ENCODE data around the gene C1QTNF2. TPM values are rescaled to one million over a fixed set of nuclear protein-coding genes. Genes with fewer than 3 reads are reported as not detected.
A peak's percentile ranks its signal among the peaks of the same experiment; 100 is the strongest.

The C1QTNF2 gene
- total RNA-seq, 4 donors from 2014 or later, result 1.5 to 5.7 (median 3.3) TPM

DNA sequence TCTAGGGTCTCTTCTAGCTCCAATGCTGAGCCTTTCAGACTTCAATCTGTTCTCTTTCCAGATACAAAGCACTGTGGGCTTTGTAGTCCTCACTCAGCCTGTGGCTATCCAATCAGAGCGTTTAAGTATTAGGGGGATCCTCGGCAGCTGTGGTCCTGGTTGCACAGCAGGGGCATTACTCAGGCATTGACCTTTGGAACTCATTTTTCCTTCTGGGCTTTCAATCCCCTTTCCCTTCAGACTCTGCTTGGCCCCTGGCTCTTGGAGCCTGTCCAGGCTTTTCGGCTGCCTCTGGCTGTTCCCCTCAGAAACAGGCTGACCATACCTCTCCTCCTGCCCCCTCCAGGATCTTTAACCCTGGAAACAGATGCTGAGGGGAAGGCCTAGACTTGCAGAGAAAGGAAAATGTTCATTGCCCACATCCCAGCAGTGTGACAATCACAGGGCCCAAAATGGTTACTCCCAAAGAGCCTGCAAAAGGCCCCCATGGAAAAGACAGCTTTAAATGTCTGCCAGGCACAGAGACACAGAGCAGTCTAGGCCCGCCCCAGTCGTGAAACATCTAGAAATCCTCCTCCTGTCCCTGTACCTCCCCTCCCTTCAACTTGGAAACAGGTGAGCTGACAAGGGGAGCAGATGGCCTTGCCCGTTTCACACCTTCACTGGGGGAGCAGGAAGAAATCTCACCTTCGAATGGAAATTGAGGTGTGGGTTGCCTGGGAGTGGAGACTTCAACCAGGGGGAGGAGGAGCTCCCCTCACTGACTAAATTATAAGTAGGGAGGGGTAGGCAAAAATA lies 13.7 kb downstream of the C1QTNF2 start:
- WGBS, 2 donors, result 46 to 52% methylated on average over 7 of the region's 7 CpGs
- no peak for DNase-seq (ENCODE audit: low spot score in 2 of 2)
- Histone ChIP-seq H3K4me1 (peaks cover 0 to 40% (median 9%) of the 10 kb centered on the region in 4 donors), H3K9me3 (no peaks in the 10 kb centered on the region), H3K4me3 (no peak overlapping the region), H3K27me3 (no peaks in the 10 kb centered on the region), H3K36me3 (no peaks in the 10 kb centered on the region), H3K27ac (peak overlapping the region in 1 of 4 donors; percentile 89)
- TF ChIP-seq POLR2A (IDR thresholded peaks at IDR 0.05), result no peak
- no peak for TF ChIP-seq EP300 (IDR thresholded peaks at IDR 0.05)
- TF ChIP-seq, protein P1, sequence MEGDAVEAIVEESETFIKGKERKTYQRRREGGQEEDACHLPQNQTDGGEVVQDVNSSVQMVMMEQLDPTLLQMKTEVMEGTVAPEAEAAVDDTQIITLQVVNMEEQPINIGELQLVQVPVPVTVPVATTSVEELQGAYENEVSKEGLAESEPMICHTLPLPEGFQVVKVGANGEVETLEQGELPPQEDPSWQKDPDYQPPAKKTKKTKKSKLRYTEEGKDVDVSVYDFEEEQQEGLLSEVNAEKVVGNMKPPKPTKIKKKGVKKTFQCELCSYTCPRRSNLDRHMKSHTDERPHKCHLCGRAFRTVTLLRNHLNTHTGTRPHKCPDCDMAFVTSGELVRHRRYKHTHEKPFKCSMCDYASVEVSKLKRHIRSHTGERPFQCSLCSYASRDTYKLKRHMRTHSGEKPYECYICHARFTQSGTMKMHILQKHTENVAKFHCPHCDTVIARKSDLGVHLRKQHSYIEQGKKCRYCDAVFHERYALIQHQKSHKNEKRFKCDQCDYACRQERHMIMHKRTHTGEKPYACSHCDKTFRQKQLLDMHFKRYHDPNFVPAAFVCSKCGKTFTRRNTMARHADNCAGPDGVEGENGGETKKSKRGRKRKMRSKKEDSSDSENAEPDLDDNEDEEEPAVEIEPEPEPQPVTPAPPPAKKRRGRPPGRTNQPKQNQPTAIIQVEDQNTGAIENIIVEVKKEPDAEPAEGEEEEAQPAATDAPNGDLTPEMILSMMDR (IDR thresholded peaks at IDR 0.05), result no peak

DNA sequence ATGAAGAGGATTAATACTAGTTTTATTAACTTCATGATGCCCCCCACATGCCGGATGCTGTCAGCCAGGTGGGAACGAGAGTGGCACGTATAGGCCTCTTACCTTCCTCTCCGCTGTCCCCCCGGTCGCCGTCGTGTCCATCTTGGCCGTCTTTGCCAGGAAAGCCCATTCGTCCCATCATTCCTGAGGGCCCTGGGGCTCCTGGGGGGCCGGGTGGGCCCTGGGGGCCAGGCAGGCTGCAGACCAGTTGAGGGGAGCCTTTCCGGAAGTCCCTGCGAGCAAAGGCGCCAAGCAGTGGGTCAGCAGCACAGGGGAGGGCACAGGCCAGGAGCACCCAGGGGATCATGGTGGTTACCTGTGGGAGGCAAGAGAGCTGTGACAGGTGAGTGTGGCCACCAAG lies 15.8 kb downstream of the C1QTNF2 start:
- no peak for DNase-seq (ENCODE audit: low spot score in 2 of 2)
- Histone ChIP-seq H3K27me3 (no peaks in the 10 kb centered on the region), H3K4me3 (no peak overlapping the region), H3K9me3 (no peaks in the 10 kb centered on the region), H3K36me3 (no peaks in the 10 kb centered on the region), H3K27ac (no peak overlapping the region), H3K4me1 (peaks cover 0 to 32% (median 6%) of the 10 kb centered on the region in 4 donors)
- no peak for TF ChIP-seq EP300 (IDR thresholded peaks at IDR 0.05)
- TF ChIP-seq POLR2A (IDR thresholded peaks at IDR 0.05), result no peak
- TF ChIP-seq, protein P1 (IDR thresholded peaks at IDR 0.05), result no peak
- WGBS, 2 donors, result 94 to 96% methylated on average over 14 of the region's 14 CpGs

DNA sequence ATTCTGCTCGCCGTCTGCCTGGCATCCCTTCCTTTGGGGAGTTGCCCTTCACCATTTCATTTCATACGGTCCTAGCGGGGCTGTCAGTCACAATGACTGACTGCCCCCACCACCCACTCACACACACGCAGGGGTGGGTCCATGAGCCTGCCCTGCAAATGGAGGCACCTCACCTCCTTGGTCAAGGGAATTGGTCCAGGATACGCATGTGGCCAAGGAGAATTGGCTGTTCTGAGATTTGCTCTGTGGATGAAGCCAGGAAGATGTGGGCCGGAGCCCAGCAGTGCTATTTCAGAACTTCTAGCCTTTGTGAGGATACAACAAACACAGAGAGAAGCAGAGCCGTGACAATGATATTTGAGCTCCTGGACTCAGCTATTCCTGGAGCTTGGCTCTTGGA lies 17.0 kb downstream of the C1QTNF2 start:
- Histone ChIP-seq H3K36me3 (peaks cover 0 to 5% (median 0%) of the 10 kb centered on the region in 3 donors), H3K4me3 (no peak overlapping the region), H3K27me3 (no peaks in the 10 kb centered on the region), H3K4me1 (peaks cover 0 to 19% (median 1%) of the 10 kb centered on the region in 4 donors), H3K27ac (no peak overlapping the region), H3K9me3 (no peaks in the 10 kb centered on the region)
- DNase-seq (ENCODE audit: low spot score in 2 of 2), result no peak
- 72 to 73% methylated on average over 8 of the region's 8 CpGs for WGBS, 2 donors
- TF ChIP-seq, protein P1 (IDR thresholded peaks at IDR 0.05), result no peak
- no peak for TF ChIP-seq POLR2A (IDR thresholded peaks at IDR 0.05)
- no peak for TF ChIP-seq EP300 (IDR thresholded peaks at IDR 0.05)

DNA sequence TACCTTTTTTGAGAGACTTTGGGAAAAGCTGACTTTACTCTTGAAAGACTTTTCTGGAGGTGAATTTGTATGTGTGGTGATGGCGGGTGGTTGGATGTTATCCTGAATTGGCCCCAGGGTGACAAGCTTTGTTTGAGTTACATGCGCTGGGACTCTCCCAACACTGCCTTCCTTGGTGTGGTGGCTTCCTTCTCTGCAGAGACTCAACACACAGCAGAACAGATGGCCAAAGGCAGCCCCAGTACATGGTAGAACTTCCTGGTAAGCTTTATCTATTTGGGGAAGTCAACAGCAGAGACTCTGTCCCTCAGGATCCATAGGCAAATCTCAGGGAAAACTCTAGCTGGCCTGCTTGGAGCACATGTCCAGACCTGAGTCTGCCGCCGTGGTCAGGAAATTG lies 18.1 kb downstream of the C1QTNF2 start:
- Histone ChIP-seq H3K4me3 (no peak overlapping the region), H3K9me3 (no peaks in the 10 kb centered on the region), H3K27ac (no peak overlapping the region), H3K4me1 (peaks cover 0 to 12% (median 0%) of the 10 kb centered on the region in 4 donors), H3K36me3 (peaks cover 0 to 5% (median 0%) of the 10 kb centered on the region in 3 donors), H3K27me3 (no peaks in the 10 kb centered on the region)
- no peak for TF ChIP-seq EP300 (IDR thresholded peaks at IDR 0.05)
- TF ChIP-seq, protein P1 (IDR thresholded peaks at IDR 0.05), result no peak
- no peak for TF ChIP-seq POLR2A (IDR thresholded peaks at IDR 0.05)
- 96 to 97% methylated on average over 4 of the region's 4 CpGs for WGBS, 2 donors
- no peak for DNase-seq (ENCODE audit: low spot score in 2 of 2)

DNA sequence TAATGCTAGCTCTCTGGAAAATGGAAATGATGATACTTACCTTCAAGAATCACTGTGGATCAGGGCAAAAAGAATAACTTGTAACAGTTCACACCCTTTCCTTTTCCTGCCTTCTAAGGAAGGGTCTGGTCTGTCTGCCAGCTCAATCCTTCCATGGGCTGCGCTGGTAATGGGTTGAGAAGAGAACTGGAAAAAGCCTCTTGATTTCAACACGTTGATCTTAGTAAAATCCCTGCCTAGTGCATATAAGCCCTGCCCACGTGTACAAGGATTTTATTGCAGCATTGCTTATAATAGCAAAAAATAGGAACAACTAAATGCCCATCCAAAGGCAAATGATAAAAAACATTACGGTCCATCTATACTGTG lies 20.5 kb downstream of the C1QTNF2 start:
- DNase-seq (ENCODE audit: low spot score in 2 of 2), result no peak
- Histone ChIP-seq H3K27me3 (no peaks in the 10 kb centered on the region), H3K36me3 (peaks cover 0 to 5% (median 0%) of the 10 kb centered on the region in 3 donors), H3K4me3 (no peak overlapping the region), H3K4me1 (peaks cover 0 to 10% (median 0%) of the 10 kb centered on the region in 4 donors), H3K9me3 (no peaks in the 10 kb centered on the region), H3K27ac (no peak overlapping the region)
- TF ChIP-seq, protein P1 (IDR thresholded peaks at IDR 0.05), result no peak
- no peak for TF ChIP-seq POLR2A (IDR thresholded peaks at IDR 0.05)
- WGBS, 2 donors, result 60 to 69% methylated on average over 4 of the region's 4 CpGs
